ENCODE measurements around the gene ABCD2.

The ABCD2 gene

GRCh38 chr12:39617887-39618286 lies 1.7 kb downstream of the ABCD2 start:
- Histone ChIP-seq H3K4me3 (ENCODE audit: low read depth, low read length) (no peak overlapping the region), H3K27me3 (replicated peaks) (no peaks in the 10 kb centered on the region), H3K36me3 (replicated peaks) (no peaks in the 10 kb centered on the region), H3K27ac (no peak overlapping the region)
- no peak for DNase-seq
- in situ Hi-C loops (cut with HindIII; ENCODE audit: low pct_ligation_motif_present, low sequenced_read_pairs): no loop called here
- TF ChIP-seq, protein P1, sequence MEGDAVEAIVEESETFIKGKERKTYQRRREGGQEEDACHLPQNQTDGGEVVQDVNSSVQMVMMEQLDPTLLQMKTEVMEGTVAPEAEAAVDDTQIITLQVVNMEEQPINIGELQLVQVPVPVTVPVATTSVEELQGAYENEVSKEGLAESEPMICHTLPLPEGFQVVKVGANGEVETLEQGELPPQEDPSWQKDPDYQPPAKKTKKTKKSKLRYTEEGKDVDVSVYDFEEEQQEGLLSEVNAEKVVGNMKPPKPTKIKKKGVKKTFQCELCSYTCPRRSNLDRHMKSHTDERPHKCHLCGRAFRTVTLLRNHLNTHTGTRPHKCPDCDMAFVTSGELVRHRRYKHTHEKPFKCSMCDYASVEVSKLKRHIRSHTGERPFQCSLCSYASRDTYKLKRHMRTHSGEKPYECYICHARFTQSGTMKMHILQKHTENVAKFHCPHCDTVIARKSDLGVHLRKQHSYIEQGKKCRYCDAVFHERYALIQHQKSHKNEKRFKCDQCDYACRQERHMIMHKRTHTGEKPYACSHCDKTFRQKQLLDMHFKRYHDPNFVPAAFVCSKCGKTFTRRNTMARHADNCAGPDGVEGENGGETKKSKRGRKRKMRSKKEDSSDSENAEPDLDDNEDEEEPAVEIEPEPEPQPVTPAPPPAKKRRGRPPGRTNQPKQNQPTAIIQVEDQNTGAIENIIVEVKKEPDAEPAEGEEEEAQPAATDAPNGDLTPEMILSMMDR (IDR thresholded peaks at IDR 0.05; ENCODE audit: low read depth, low read length, missing control alignments): no peak

GRCh38 chr12:39616666-39617065 lies 2.9 kb downstream of the ABCD2 start:
- TF ChIP-seq, protein P1 (IDR thresholded peaks at IDR 0.05; ENCODE audit: low read depth, low read length, missing control alignments): no peak
- no peaks in the 10 kb centered on the region for H3K27me3 ChIP-seq (replicated peaks)
- no peak overlapping the region for H3K4me3 ChIP-seq (ENCODE audit: low read depth, low read length)
- in situ Hi-C loops (cut with HindIII; ENCODE audit: low pct_ligation_motif_present, low sequenced_read_pairs): no loop called here
- no peak for DNase-seq
- H3K36me3 ChIP-seq (replicated peaks): no peaks in the 10 kb centered on the region
- no peak overlapping the region for H3K27ac ChIP-seq

GRCh38 chr12:39616251-39616650 lies 3.4 kb downstream of the ABCD2 start:
- no peak for DNase-seq
- Histone ChIP-seq H3K27ac (no peak overlapping the region), H3K27me3 (replicated peaks) (no peaks in the 10 kb centered on the region), H3K36me3 (replicated peaks) (no peaks in the 10 kb centered on the region), H3K4me3 (ENCODE audit: low read depth, low read length) (no peak overlapping the region)
- TF ChIP-seq, protein P1 (IDR thresholded peaks at IDR 0.05; ENCODE audit: low read depth, low read length, missing control alignments): no peak
- in situ Hi-C loops (cut with HindIII; ENCODE audit: low pct_ligation_motif_present, low sequenced_read_pairs): no loop called here

GRCh38 chr12:39613525-39613924 lies 6.1 kb downstream of the ABCD2 start:
- Histone ChIP-seq H3K27me3 (replicated peaks) (no peaks in the 10 kb centered on the region), H3K27ac (no peak overlapping the region), H3K4me3 (ENCODE audit: low read depth, low read length) (no peak overlapping the region), H3K36me3 (replicated peaks) (no peaks in the 10 kb centered on the region)
- in situ Hi-C loops (cut with HindIII; ENCODE audit: low pct_ligation_motif_present, low sequenced_read_pairs): no loop called here
- no peak for DNase-seq
- TF ChIP-seq, protein P1 (IDR thresholded peaks at IDR 0.05; ENCODE audit: low read depth, low read length, missing control alignments): no peak

- H3K27me3 ChIP-seq (replicated peaks): no peaks in the 10 kb centered on the region
- TF ChIP-seq, protein P1 (IDR thresholded peaks at IDR 0.05; ENCODE audit: low read depth, low read length, missing control alignments): no peak
- H3K36me3 ChIP-seq (replicated peaks): no peaks in the 10 kb centered on the region
- H3K4me3 ChIP-seq (ENCODE audit: low read depth, low read length): no peak overlapping the region
- no peak overlapping the region for H3K27ac ChIP-seq
- no peak for DNase-seq
- in situ Hi-C loops (cut with HindIII; ENCODE audit: low pct_ligation_motif_present, low sequenced_read_pairs): no loop called here
Measured at GRCh38 chr12:39612250-39612649, 7.4 kb downstream of the ABCD2 start.

- in situ Hi-C loops (cut with HindIII; ENCODE audit: low pct_ligation_motif_present, low sequenced_read_pairs): no loop called here
- TF ChIP-seq, protein P1 (IDR thresholded peaks at IDR 0.05; ENCODE audit: low read depth, low read length, missing control alignments): no peak
- H3K4me3 ChIP-seq (ENCODE audit: low read depth, low read length): no peak overlapping the region
- no peaks in the 10 kb centered on the region for H3K27me3 ChIP-seq (replicated peaks)
- H3K27ac ChIP-seq: no peak overlapping the region
- no peak for DNase-seq
- H3K36me3 ChIP-seq (replicated peaks): no peaks in the 10 kb centered on the region
Measured at GRCh38 chr12:39611818-39612217, 7.8 kb downstream of the ABCD2 start.
